Stimulated activated CD4-positive, alpha-beta T cell treated with anti-CD3 and anti-CD28 coated beads, Interleukin-4, amount 100 ng/mL, for 24 hours (primary cell): ENCODE data around the gene KAT7.
"Not testable (repeated sequence)": the region's sequence is repeated elsewhere in the genome, so short reads cannot be mapped to it uniquely, and the experiment has no call there.

Source experiments
- DNase-seq: peaks from one replicate; pipeline ENCODE4 v3.0.0-alpha.2; 2020

Gene KAT7

DNA sequence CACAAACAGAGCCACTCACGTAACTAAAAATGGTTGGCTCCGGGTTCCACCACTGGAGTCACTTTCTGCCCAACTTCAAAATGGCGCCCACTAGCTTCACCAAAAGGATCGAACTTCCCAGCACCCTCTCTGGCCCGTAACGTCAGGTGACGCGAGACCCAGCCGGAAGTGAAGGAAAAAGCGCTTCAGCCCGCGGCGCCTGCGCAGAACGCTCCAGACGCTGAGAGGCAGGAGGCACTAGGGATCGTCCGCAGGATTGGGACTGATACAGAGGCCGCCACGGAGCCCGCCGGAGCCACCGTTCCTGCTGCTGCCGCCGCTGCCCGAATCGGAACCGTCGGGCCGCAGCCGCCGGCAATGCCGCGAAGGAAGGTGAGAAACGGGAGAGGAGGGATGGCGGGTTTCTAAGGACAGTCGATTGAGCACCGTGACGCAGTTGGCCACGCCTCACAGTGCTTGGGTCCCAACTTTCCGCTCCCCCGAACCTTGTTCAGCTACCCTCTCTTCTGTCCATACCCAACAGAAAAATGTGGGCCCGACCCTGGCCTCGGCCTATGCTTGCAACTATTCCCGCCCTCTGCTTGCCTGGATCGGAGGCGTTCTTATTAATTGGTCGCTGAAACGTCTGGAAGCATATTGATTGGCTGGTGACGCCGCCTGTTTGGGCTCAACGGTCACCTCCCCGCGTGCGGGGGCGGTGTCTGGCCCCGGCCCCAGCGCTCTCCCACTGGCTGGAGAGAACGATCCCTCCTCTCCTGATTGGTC is at the start of gene KAT7:
Gene KAT7, plus strand, starts transcription at position 204 of the 765 bp plus-strand sequence. Its CDS starts 154 bp downstream, at position 358.
- peak; percentile 99 for DNase-seq

DNA sequence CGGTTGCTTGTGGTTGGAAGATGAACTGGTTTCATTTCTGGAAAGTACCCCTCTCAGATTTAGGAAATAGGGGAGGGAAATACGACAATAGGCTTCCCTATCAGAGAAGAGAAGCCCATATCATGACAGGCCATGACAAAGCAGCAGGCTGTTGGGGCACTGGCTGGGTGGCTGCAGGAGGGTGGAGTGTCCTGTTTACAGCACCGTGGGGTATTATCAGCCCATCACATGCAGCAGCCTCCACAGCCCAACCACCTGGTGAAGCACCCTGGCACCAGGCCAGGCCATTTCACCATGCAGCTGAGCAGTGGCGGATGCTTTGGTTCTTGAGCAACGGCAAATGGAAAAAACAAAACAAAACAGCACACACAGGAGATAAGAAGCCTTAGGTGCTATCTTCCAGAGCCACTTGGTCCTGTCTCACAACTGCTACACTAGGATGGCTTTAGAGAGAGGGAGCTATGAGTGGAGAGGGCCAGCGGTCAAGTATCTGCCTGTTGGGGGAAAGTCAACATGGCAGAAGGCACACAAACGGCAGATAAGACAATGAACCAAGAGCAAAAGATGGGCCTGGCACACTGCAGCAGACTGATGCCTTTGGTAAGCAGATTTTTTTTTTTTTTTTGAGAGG is 48.7 kb upstream of the KAT7 start:
- peak; percentile 82 for DNase-seq

DNA sequence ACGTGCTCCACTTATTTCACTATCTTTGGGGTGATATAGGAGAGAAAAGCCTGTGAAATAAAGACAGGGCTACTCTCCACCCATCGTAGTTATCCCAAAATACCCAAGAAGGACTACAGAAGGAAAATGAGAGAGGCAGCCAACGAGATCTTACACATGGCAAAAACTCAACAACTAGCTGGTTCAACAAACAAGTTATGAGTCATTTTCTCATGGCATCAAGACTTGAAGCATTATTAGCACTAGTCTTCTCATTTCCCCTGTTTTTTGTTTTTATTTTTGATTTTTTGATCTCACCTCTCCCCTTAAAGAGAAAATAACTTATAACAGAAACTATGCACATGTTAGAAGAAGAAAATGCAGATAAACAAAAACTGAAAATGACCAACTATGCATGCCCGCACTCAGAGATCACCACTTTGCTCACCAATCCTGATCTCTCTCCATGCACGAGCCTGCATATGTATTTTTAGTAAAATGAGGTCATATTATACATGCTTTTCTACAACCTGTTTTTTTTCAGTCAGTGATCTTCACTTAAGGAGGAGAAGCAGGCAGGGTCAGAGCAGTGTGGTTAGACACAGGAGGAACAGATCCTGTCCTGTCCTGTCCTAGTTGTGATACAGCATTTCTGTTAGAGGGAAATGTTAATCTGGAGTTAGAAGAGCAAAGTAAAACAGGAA is 47.3 kb upstream of the KAT7 start:
- DNase-seq = no peak

DNA sequence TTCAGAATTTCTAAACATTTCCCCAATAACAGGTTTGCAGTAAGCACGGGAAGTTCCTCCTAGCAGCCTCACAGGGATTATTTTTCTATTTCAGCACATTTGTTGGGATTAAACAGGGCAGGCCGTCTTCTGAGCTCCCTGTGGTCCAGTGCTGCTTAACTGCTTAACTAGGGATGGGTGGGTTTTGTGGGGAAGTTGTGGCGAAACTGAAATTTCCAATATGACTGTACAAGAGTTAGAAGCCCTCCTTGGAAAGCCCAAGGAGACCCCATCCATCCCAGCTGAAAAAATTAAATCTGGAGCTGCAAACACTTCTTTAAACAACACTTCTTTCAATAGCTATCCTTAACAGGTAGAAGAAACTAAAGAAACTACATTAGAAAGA is 46.8 kb upstream of the KAT7 start:
- no peak for DNase-seq

DNA sequence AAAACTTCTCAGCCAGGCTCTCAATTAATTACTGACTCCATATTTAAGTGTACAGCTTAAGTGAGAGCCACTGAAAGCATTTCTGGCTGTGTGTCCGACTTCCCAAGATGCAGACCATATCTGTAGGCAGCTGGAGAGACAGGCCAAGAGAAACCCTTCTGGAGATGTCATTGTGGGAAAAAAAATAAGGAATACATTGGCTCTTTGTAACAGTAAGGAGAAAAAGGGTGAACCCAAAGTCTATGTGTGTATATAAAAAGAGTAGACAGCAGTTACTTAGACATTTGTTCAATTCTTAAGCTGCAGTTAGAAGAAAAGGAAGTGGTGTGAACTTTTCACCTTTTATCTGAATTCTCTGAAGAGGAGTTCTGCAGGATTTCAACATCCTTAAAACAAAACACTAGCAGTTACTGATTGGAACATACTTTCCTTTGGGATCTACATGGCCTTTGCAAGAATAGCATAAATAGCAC is 46.3 kb upstream of the KAT7 start:
- no peak for DNase-seq

DNA sequence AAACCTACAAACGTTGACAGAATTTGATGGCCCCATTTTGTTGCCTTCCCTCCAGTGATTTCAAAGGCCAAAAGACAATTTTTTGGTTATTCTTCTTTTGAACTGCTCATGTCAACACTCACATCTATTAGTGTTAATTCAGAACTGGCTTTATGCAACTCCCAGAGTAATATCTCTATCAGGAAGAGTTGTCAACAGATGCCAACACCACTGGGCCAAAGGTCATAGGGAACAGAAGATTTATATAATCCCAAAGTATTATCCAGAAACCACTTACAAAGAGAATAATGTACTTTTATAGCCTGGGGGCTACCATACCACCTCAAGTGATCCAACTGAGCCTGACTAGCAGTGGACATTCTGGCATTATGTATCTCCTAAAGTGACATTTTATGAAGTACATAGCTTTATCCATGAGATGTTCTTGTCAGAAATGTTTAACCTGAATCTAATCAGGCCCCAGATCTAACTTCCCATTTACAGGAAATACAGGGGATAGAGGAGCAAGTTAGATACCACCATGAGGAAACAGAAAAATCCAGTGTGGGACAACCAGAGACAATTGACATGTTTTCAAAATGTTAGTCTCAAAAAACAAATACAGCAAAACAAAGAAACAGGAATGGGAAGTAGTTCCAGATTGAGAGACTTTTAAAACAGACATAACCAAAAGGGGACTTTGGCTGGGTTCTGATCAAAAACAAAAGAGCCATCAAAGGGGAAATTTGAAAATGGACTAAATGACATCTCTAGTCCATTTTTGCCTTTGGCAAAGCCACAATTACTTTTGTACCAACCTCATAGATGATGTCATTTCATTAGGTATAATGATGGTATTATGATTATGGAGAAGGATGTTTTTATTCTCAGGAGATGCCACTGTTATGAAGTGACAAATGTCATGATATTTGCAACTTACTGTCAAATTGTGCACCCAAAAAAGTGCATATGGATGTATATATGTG is 43.0 kb upstream of the KAT7 start:
- no peak for DNase-seq

DNA sequence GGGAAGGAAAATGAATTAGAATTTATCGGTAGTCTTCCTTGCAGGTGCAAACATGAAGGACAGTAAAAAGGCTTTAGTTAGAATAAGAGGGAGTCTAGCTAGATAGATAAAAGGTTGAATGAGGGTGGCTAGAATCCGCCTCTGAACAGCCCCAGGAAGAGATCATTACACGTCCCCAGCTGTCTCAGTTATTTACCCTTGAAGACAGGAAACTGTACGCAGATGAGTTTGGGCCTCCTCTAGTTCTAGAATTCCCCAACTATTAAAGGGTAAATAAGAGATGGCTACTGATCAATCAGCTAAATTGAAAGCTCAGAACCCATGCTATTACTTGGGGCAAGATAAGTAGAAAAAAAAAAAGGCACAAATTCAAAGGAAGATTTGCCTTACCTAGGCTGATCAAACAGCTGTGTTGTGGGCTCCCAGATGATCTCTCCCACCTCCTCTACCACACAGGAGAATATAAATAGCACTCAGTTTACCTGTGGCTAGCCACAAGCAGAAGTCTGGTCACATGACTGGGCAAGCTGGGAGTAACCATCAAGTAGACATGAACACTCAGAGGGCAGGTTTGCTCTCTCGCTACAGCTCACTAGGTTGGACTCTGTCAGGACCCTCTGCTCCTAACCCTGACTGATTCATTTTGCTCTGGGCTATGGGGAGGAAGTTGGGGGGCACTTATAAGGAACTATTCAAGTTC is 41.5 kb upstream of the KAT7 start:
- no peak for DNase-seq

DNA sequence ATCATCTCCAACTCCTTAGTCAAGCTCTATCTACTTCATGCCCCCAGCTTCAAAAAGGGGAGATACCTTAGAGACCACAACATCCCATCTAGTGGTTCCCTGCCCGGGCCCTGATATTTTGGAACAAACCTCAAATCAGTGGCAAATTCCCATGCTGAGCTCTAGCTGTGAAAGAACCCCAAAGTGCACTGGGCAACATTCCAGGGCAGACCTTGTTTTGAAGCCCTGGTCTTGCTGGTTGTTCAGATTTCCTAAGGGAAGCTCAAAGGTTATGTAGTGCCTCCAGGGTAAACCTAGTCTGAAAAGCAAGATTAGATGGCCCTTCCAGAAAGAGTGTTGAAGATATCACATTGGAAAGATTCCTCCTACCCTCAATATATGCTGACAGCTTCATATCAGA is 40.8 kb upstream of the KAT7 start:
- DNase-seq = no peak

DNA sequence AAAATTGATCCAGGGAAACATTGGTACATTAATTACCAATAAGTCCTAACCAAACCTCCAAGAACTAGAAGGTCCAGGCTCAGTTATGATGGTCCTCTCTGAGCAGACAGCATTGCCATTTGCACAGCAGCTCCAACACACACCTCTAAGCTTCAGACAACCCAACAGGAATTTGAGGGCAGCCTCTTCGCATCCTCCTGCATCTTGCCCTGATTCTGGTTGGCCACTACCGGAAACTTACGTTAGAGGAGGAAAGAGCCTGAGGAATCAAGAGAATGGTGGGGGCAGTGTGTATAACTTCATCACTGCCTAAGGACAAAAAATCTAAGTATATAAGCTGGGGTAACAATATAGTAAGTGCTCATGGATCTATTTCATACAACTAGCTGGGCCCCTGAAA is 40.3 kb upstream of the KAT7 start:
- DNase-seq = no peak

DNA sequence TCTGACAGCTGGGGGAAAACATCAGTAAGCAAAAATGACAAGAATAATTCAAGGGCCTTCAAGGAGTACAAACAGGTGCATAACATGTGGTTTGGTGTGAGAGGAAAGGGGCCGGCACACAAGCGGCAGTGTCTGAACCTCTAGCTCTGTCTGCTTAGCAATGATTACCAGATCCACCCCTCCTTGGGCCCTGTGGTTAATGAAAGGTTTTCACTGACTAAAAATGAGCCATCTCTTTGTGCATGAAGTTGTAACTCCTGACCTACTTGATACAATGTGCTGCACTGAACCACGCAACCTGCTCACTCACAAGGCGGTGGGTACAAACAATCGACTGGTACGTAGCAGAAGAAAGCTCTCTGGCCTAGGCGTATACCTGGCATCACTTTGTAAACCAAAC is 39.7 kb upstream of the KAT7 start:
- peak; percentile 71 for DNase-seq

DNA sequence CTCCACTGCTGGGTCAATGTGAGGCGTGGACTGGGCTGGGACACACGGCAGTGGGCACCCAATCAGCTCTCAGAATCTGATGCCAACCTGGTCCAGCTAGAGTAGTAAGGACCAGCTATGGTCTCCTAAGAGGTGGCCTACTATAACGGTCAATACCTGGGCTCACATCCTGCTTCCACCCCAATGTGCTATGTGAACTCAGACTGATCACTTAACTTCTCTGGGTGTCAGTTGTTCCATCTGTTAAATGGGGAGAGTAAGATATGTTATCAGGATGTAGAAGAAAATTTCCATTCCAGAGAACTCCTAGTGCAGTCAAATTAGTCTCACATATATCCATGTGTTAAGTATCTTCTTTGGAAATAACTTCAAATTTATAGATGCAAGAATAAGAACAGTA is 38.8 kb upstream of the KAT7 start:
- no peak for DNase-seq

DNA sequence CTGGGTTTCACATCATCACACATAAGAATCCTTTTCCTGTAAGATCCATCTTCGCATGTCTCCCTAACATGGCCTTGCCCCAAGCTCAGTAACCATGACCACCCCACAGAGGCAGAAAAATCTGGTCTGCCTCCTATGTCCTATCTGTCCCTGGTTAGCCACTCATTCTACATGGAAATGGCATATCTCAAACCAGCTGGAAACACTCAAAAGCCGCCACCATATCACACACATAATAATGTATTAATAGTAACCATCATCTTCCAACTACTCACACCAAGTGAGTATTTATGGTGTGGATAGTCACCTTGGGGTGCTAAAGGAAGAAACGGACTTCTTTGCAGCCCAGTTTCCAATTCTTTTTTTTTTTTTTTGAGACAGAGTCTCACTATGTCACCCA is 36.0 kb upstream of the KAT7 start:
- no peak for DNase-seq

DNA sequence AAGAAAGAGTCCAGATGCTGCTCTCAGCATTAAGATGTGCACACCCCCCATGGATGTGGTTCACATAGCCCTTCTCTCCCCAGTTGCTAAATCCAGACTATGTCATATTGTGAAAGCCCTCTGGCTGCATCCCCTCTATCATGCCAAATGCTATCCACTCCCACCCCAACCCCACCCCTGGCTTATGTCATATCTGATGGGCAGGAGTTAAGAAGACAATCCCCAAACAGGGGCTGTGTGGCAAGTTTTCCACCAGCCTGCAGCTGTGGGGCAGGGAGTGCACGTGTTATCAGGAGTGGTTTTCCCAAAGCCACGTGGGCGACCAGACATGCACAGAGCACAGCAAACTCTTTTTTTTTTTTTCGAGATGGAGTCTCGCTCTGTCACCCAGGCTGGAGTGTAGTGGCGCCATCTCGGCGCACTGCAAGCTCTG is 34.5 kb upstream of the KAT7 start:
- no peak for DNase-seq

DNA sequence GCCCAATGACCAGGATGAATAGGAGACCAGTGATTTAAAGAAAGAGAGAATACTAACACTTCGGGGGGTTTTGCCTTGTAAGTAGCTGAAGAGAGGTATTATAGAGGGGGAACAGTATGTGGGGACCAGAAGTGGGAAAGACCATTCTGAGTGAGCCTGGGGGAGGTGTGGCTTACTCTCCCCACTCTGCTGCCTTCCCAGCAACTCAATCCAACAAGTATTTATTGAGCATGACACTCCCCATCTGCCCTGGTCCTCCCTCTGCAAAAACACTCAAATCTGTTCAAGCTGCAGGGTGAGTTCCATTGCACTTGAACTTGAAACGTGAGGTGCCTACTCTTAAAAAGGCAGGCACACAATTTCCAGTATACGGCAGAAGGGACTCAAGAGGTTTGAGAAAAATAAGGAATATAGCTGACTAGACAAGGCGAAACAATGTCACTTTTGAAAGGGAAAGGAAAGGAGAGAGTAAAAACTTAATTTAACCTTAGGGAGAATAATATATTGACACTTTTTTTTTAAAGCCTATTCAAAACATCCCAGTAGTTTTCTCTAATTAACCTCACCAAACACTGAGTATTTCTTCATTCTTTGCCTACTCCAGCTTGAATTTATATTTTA is 32.7 kb upstream of the KAT7 start:
- DNase-seq = no peak

DNA sequence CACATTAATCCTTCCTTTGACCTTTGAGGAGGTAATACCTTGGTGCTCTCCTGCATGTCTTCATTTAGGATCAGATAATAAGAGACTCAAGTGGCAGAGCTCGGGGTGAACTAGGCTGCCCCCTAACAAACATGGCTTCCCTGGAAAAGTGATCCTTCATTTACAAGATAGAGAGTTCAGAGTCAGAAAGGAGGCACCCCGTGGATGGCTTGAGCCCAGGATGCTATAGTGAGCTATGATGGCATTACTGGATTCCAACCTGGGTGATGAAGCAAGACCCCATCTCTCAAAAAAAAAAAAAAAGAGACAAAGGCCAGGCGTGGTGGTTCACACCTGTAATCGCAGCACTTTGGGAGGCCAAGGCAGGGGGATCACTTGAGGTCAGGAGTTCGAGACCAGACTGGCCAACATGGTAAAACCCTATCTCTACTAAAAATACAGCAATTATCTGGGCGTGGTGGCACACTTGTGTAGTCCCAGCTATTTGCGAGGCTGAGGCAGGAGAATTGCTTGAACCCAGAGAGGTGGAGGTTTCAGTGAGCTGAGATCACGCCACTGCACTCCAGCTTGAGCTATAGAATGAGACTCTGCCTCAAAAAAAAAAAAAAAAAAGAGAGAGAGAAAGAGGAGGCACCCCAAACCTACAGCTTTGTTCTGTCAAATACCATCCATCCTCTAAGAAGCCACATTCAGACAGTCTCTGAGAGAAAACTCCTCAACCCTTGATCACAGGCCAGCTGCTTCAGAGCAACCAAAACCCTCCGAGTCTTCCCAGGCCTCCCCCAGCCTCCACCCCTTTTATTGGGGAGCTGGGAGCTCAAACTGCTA is 31.9 kb upstream of the KAT7 start:
- no peak for DNase-seq

DNA sequence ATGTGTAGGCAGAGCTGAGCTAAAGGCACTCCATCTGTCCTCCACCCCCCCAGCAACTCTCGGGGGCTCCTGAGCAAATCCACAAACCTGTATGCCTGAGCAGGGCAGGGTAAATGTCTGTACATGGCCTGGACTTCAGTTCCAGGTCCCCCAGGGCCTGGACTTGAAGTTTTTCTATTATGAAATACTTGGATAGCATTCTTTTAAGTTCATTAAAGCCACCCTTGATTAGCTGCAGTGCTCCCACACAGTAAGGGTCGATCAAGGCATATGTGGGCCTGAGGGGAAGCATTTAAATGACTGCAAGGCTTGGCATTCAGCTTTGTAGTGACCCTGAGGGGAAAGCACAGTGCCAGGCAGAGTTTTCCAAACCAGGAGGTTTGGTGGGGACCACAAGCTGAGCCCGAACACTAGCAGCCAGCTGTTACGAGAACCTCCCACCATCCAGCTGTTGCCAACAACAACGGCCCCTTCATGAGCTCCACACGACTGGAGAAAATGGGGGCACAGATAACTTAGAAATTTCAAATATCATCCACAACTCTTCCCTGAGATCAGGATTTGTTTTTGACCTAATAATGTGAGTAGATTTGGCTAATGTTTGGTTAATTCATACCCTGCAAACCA is 31.2 kb upstream of the KAT7 start:
- no peak for DNase-seq

DNA sequence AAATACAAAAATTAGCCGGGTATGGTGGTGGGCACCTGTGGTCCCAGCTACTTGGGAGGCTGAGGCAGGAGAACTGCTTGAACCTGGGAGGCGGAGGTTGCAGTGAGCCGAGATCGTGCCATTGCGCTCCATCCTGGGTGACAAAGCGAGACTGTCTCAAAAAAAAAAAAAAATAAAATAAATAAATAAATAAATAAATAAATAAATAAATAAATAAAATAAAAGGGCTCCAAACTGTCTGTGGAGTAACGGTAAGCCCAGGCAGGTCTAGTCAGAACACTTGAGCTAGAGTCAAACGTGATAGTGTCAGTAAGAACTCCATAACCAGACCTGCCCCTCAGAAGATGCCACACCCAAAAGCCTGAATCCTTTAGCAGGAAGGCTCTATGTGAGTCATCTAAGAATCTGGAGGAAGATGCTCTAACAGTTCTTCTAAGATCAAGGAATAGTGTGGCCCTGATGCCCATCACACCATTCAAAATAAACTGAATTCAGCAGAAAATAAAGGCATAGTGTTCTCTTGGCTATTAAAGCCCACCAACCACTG is 29.9 kb upstream of the KAT7 start:
- not testable (repeated sequence) for DNase-seq

DNA sequence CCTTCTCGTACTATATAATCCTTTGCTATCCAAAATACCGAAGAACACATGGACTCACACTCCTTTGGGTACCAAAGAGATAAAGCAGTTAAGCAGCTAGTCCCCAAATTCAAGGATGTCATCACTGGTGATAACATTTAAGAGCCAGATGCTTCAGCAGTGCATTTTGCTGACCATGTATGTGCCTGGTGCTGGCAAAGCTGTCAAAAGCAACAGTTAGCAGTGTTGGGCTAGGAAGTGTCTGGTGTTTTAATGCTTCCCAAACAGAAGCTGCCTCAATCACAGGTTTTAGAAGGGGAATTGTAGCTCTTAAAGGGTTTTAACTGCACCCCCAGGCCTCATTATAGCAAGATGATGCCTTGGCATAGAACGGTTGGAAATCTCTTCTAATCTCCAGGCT is 29.3 kb upstream of the KAT7 start:
- DNase-seq = no peak

DNA sequence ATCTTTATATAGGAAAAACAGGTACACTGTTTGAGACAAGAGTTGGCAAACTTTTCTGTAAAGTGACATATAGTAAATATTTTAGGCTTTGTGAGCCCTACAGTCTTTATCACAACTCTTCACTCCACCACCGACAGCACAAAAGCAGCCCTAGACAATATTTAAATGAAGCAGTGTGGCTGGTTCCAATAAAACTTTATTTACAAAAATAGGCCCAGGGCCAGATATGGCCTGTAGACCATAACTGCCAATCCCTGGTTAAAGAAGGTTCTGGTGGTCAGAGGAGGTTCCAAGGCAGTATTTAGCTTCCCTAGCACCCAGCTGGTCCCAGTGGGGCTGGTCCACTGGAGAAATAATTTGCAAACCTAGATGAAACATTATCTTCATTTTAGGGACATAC is 28.2 kb upstream of the KAT7 start:
- DNase-seq = no peak
